Sigmoid colon (tissue), 4 donors: ENCODE results near the gene ERMARD.

Experiments used
- CTCF ChIP-seq, 4 experiments: fragments of 450-650 bp in 3 of 4; fragments of 200-600 bp in 1 of 4; IDR thresholded peaks; one replicate each; pipeline ENCODE4 v1.5.1; 2016 to 2019; ENCODE audit warnings: antibody characterized with exemption in 4 of 4, mild to moderate bottlenecking in 3 of 4, moderate library complexity in 2 of 4
- POLR2A ChIP-seq, 2 donors: fragments of 450-650 bp; IDR thresholded peaks; one replicate each; pipeline ENCODE4 v1.6.1; 2016; ENCODE audit warnings: antibody characterized with exemption in 2 of 2, mild to moderate bottlenecking in 2 of 2, moderate library complexity in 2 of 2
- POLR2AphosphoS5 ChIP-seq, 4 donors: sonication (generic); formaldehyde crosslinking; IDR thresholded peaks; one replicate each; pipeline ENCODE4 v1.6.1; 2017; ENCODE audit warnings: antibody characterized with exemption in 4 of 4

DNA sequence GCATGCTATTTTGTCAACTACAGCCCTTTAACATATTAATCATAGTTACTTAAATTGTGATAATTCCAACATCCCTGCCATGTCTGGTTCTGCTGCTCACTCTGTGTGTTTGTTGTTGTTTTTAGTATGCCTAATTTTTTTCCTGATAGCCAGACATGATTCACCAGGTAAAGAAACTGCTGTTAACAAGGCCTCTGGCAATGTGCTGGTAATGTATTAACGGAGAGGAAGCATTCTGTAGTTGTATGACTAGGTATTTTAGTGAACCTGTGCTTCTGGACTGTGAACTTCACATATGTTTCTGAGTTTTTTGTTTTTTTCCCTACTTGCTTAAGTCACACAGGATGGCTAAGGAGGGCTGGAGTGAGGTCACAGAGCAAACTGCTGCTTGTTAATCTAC is 4.9 kb upstream of the ERMARD start:
- TF ChIP-seq CTCF (IDR thresholded peaks at IDR 0.05): no peak
- TF ChIP-seq POLR2AphosphoS5 (IDR thresholded peaks at IDR 0.05): no peak
- TF ChIP-seq POLR2A (IDR thresholded peaks at IDR 0.05): no peak
